H1 (cell line): ENCODE data around the gene RIN1. TPM values are rescaled to one million over a fixed set of nuclear protein-coding genes. Genes with fewer than 3 reads are reported as not detected.

Experiments
- CTCF ChIA-PET: fragments of 300-600 bp; sonication (Branson Sonifier 250); formaldehyde crosslinking; loops from one replicate; lab custom pipeline; 2021; ENCODE audit not compliant: partially characterized antibody; lab: Charles Lee
- POLR2A ChIA-PET: fragments of 300-600 bp; sonication (Branson Sonifier 250); formaldehyde crosslinking; loops from one replicate; lab custom pipeline; 2021; ENCODE audit warnings: inconsistent platforms; ENCODE audit not compliant: partially characterized antibody; lab: Charles Lee
- DNase-seq, 2 experiments: peaks; one replicate each; pipeline versions ENCODE4 v3.0.0 to v3.0.0-alpha.2; 2010 to 2022; ENCODE audit warnings: low spot score in 2 of 2, low read depth in 1 of 2, mixed read lengths in 1 of 2
- FAIRE-seq: peaks from 2 replicates; lab custom pipeline; 2011; peaks lifted over from hg19 to GRCh38; lab: Jason Lieb, UNC
- H2AFZ ChIP-seq: 2 replicates; pipeline ENCODE4 v1.8.1; 2012; ENCODE audit warnings: low read length, inconsistent platforms
- H2AK5ac ChIP-seq: 2 replicates; pipeline ENCODE4 v1.6.1; 2013; ENCODE audit warnings: low read depth, low read length
- H2BK120ac ChIP-seq: replicated peaks from 2 replicates; pipeline ENCODE3; 2013; ENCODE audit warnings: low read depth, low read length, inconsistent platforms
- H2BK12ac ChIP-seq: 2 replicates; pipeline ENCODE4 v1.6.1; 2013; ENCODE audit warnings: low read depth, low read length
- H2BK15ac ChIP-seq: 2 replicates; pipeline ENCODE4 v1.6.1; 2013; ENCODE audit warnings: low read length
- H2BK20ac ChIP-seq: 2 replicates; pipeline ENCODE4 v1.6.1; 2013; ENCODE audit warnings: low read length
- H2BK5ac ChIP-seq: 2 replicates; pipeline ENCODE4 v1.6.1; 2013; ENCODE audit warnings: low read depth, low read length
- H3K14ac ChIP-seq: 2 replicates; pipeline ENCODE4 v1.6.1; 2013; ENCODE audit warnings: inconsistent platforms; ENCODE audit not compliant: insufficient read length
- H3K18ac ChIP-seq: 2 replicates; pipeline ENCODE4 v1.6.1; 2013; ENCODE audit warnings: low read length; ENCODE audit errors: extremely low read depth
- H3K23ac ChIP-seq: 2 replicates; pipeline ENCODE4 v1.6.1; 2013; ENCODE audit warnings: inconsistent platforms; ENCODE audit not compliant: insufficient read length
- H3K23me2 ChIP-seq: 2 replicates; pipeline ENCODE4 v1.6.1; 2013; ENCODE audit warnings: low read depth, low read length
- H3K27ac ChIP-seq: 2 replicates; pipeline ENCODE4 v1.6.1; 2011; ENCODE audit warnings: low read depth, low read length, inconsistent platforms
- H3K27me3 ChIP-seq, 4 experiments: replicated peaks in 1 of 4; 1 replicate in 1 of 4; 2 replicates in 3 of 4; pipeline versions ENCODE4 v1.6.1 to v1.8.1; 2011 to 2013; ENCODE audit warnings: low read length in 3 of 4, mild to moderate bottlenecking in 3 of 4, inconsistent platforms in 2 of 4, mixed read lengths in 2 of 4, moderate library complexity in 1 of 4; ENCODE audit not compliant: control insufficient read depth in 3 of 4, insufficient read depth in 3 of 4; ENCODE audit errors: extremely low read depth in 1 of 4
- H3K36me3 ChIP-seq, 4 experiments: 2 replicates each; pipeline versions ENCODE4 v1.6.1 to v1.8.1; 2011 to 2013; ENCODE audit warnings: mild to moderate bottlenecking in 4 of 4, low read length in 3 of 4, moderate library complexity in 2 of 4, control low read depth in 1 of 4, inconsistent platforms in 1 of 4; ENCODE audit not compliant: insufficient read depth in 4 of 4, control insufficient read depth in 2 of 4
- H3K4ac ChIP-seq: replicated peaks from 2 replicates; pipeline ENCODE3; 2013; ENCODE audit warnings: low read length, low read depth, mixed read lengths, inconsistent platforms; ENCODE audit not compliant: insufficient read length
- H3K4me1 ChIP-seq, 4 experiments: replicated peaks in 1 of 4; 1 replicate in 1 of 4; 2 replicates in 3 of 4; pipeline versions ENCODE4 v1.6.1 to v1.8.1; 2011 to 2013; ENCODE audit warnings: low read length in 3 of 4, inconsistent platforms in 2 of 4, mixed read lengths in 1 of 4; ENCODE audit not compliant: insufficient read depth in 4 of 4, control insufficient read depth in 3 of 4
- H3K4me2 ChIP-seq, 2 experiments: 2 replicates each; pipeline versions ENCODE4 v1.6.1 to v1.8.1; 2011 to 2013; ENCODE audit warnings: low read depth in 2 of 2, low read length in 2 of 2, control low read depth in 1 of 2, inconsistent platforms in 1 of 2, mild to moderate bottlenecking in 1 of 2; ENCODE audit not compliant: insufficient read depth in 1 of 2
- H3K4me3 ChIP-seq, 4 experiments: fragments of 200-600, 300-600 bp in 1 of 4; sonication (generic), shearing (Covaris generic), sonication (Bioruptor Twin) in 1 of 4; 2 replicates each; pipeline versions ENCODE4 v1.5.1 to v1.8.1; 2011 to 2016; ENCODE audit warnings: low read length in 4 of 4, low read depth in 3 of 4, control low read depth in 2 of 4, inconsistent platforms in 2 of 4, mild to moderate bottlenecking in 2 of 4, mixed read lengths in 1 of 4, moderate library complexity in 1 of 4; ENCODE audit not compliant: insufficient read depth in 2 of 4; ENCODE audit errors: extremely low read depth in 1 of 4
- H3K56ac ChIP-seq: replicated peaks from 2 replicates; pipeline ENCODE3; 2013; ENCODE audit warnings: low read depth, mild to moderate bottlenecking, mixed read lengths, low read length, inconsistent platforms; ENCODE audit not compliant: insufficient read length
- H3K79me1 ChIP-seq: 2 replicates; pipeline ENCODE4 v1.6.1; 2013; ENCODE audit warnings: low read depth, low read length, control low read depth
- H3K79me2 ChIP-seq, 2 experiments: 2 replicates each; pipeline versions ENCODE4 v1.6.1 to v1.8.1; 2012 to 2013; ENCODE audit warnings: low read length in 2 of 2, mild to moderate bottlenecking in 2 of 2, inconsistent platforms in 1 of 2; ENCODE audit not compliant: insufficient read depth in 2 of 2, control insufficient read depth in 1 of 2
- H3K9ac ChIP-seq, 4 experiments: replicated peaks in 1 of 4; 1 replicate in 1 of 4; 2 replicates in 3 of 4; pipeline versions ENCODE4 v1.6.1 to v1.8.1; 2011 to 2013; ENCODE audit warnings: low read depth in 3 of 4, low read length in 3 of 4, control low read depth in 2 of 4, mild to moderate bottlenecking in 2 of 4, moderate library complexity in 2 of 4, inconsistent platforms in 1 of 4; ENCODE audit errors: extremely low read depth in 1 of 4
- H3K9me3 ChIP-seq, 2 experiments: 2 replicates each; pipeline versions ENCODE4 v1.6.1 to v1.8.1; 2012 to 2013; ENCODE audit warnings: mild to moderate bottlenecking in 2 of 2, moderate library complexity in 2 of 2, control low read depth in 1 of 2, inconsistent platforms in 1 of 2, low read depth in 1 of 2, low read length in 1 of 2, mixed read lengths in 1 of 2; ENCODE audit not compliant: insufficient read depth in 2 of 2
- H4K20me1 ChIP-seq, 2 experiments: replicated peaks in 1 of 2; 2 replicates each; pipeline versions ENCODE3 to v1.8.1; 2011 to 2013; ENCODE audit warnings: inconsistent platforms in 2 of 2, low read length in 2 of 2, mild to moderate bottlenecking in 1 of 2; ENCODE audit not compliant: insufficient read depth in 2 of 2, control insufficient read depth in 1 of 2
- H4K5ac ChIP-seq: 2 replicates; pipeline ENCODE4 v1.6.1; 2013; ENCODE audit warnings: low read length, low read depth, mixed read lengths, inconsistent platforms; ENCODE audit not compliant: insufficient read length
- H4K8ac ChIP-seq: 2 replicates; pipeline ENCODE4 v1.8.0; 2013; ENCODE audit warnings: mild to moderate bottlenecking, moderate library complexity, low read length, inconsistent platforms; ENCODE audit not compliant: insufficient read depth; ENCODE audit errors: extremely low read depth
- H4K91ac ChIP-seq: replicated peaks from 2 replicates; pipeline ENCODE3; 2013; ENCODE audit warnings: low read length, mixed read lengths, inconsistent platforms; ENCODE audit not compliant: insufficient read length
- BACH1 ChIP-seq: IDR thresholded peaks from 2 replicates; pipeline ENCODE4 v1.6.1; 2012; ENCODE audit warnings: low read length, improper control_type of control experiment
- RBBP5 ChIP-seq: IDR thresholded peaks from 2 replicates; pipeline ENCODE4 v1.7.1; 2012; ENCODE audit warnings: low read depth, mild to moderate bottlenecking, inconsistent platforms, low read length, moderate library complexity, borderline replicate concordance
- RNF2 ChIP-seq: fragments of 200-900, 300-1000 bp; sonication (generic); IDR thresholded peaks from 2 replicates; pipeline ENCODE4 v1.7.1; 2016; ENCODE audit warnings: borderline replicate concordance, low read depth, mild to moderate bottlenecking, antibody characterized with exemption, low read length; ENCODE audit not compliant: poor library complexity, severe bottlenecking; ENCODE audit errors: missing control alignments
- SAP30 ChIP-seq: fragments of 300-600 bp; sonication (generic); IDR thresholded peaks from 2 replicates; pipeline ENCODE4 v1.7.1; 2012; ENCODE audit warnings: low read length, moderate library complexity, mild to moderate bottlenecking, inconsistent platforms; ENCODE audit not compliant: insufficient read depth, insufficient replicate concordance
- SIN3A ChIP-seq, 2 experiments: IDR thresholded peaks in 1 of 2; conservative IDR thresholded peaks in 1 of 2; 2 replicates each; pipeline ENCODE4 v1.6.1; 2011 to 2012; ENCODE audit warnings: low read length in 2 of 2, improper control_type of control experiment in 1 of 2, low read depth in 1 of 2, mild to moderate bottlenecking in 1 of 2
- SIRT6 ChIP-seq: IDR thresholded peaks from one replicate; pipeline ENCODE4 v1.7.1; 2012; ENCODE audit warnings: low read length, inconsistent platforms
- TAF7 ChIP-seq: optimal IDR thresholded peaks from 2 replicates; pipeline ENCODE3; 2011; ENCODE audit warnings: low read depth, mild to moderate bottlenecking, inconsistent platforms, low read length, moderate library complexity, borderline replicate concordance
- WGBS, 2 experiments: shearing (Covaris generic) in 1 of 2; methylation state at CpG; one replicate each; pipeline versions ENCODE4 v1.1.6 to v1.1.7; 2013 to 2015; ENCODE audit warnings: low lambda C conversion rate in 2 of 2, mixed read lengths in 2 of 2, inconsistent platforms in 1 of 2, low coverage in 1 of 2, missing lambda C conversion rate in 1 of 2; ENCODE audit not compliant: insufficient replicate concordance in 2 of 2, insufficient coverage in 1 of 2, insufficient read length in 1 of 2; ENCODE audit errors: extremely low coverage in 1 of 2, missing lambda C conversion rate in 1 of 2; 5-methylcytosine and 5-hydroxymethylcytosine counted together
- polyA plus RNA-seq, 7 experiments: library from polyadenylated mRNA; depleted of rRNA in 3 of 7; stranded (reverse) in 5 of 7; unstranded in 2 of 7; fragments of >200 nt in 5 of 7; fragments of 200-250 nt in 2 of 7; gene quantifications; 1 replicate in 5 of 7; 2 replicates in 1 of 7; 4 replicates in 1 of 7; pipeline versions ENCODE4 v1.2.1 to v1.2.3, GENCODE V29; 2011 to 2013; ENCODE audit warnings: missing spikeins in 2 of 7, mixed read lengths in 2 of 7
- total RNA-seq: library from RNA; stranded (reverse); fragmentation: NEBNext Ultra II Directional; extraction: Animal tissue kit (Norgen Biotek cat#: 25700); gene quantifications from 2 replicates; pipeline ENCODE4 v1.2.1, GENCODE V29; 2021
- TF ChIP-seq, protein P1 (sequence below): IDR thresholded peaks from 2 replicates; pipeline ENCODE4 v1.6.1; 2012; ENCODE audit warnings: inconsistent platforms
- TF ChIP-seq, protein P2 (sequence below): IDR thresholded peaks from 2 replicates; pipeline ENCODE4 v1.6.1; 2011; ENCODE audit warnings: low read depth, mild to moderate bottlenecking, low read length; ENCODE audit not compliant: insufficient read depth

Gene RIN1
- total and polyA plus RNA-seq, 2 of the 8 experiments (the other 6 are each of a cell fraction or from before 2014, with no cell fraction given) = 2.5 to 5.4 TPM

DNA sequence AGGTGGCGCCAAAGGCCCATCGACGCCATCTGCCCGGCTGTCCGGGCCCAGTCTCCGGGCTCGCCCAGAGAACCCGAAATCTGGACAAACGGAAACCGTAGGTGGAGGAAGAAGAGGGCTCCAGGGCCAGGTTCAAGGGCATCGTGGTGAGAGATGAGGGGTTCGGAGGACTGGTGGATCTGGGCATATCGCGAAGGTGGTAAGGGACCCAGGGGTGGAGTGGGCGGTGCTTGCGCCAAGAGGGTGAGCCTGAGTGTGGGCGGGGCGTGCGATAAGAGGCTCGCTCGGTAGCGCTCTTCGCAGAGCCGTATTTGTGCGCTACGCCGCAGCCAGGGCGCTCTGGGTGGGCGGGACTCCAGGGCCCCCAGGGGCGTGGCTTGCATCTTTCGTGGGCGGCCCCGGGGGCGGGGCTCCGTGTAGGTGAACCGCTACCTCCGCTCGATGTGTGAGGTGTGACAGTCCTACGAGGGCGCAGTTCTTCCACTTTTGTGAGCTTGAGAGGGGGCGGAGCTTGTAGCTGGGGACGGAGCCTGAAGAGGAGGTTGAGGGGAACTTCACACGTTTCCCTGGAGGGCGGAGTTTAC is 24.2 kb downstream of the RIN1 start:
- Histone ChIP-seq H3K9ac (peak overlapping the region in 2 of 4 experiments; percentile 42 to 54; a peak in 3 of 7 replicates), H3K27me3 (peaks cover 0 to 3% (median 0%) of the 10 kb centered on the region in 4 experiments; a peak in 2 of 7 replicates), H3K23ac (no peak overlapping the region), H2BK20ac (no peak overlapping the region), H3K79me1 (no peaks in the 10 kb centered on the region), H2BK12ac (peak overlapping the region; percentile 91), H3K23me2 (peaks cover 8% of the 10 kb centered on the region), H3K4me3 (peak overlapping the region; percentile 44 to 79 (median 71)), H4K91ac (peak overlapping the region; percentile 6), H3K14ac (no peak overlapping the region), H3K4me2 (peak overlapping the region; percentile 48 to 77), H4K5ac (peak overlapping the region; percentile 86), H3K79me2 (no peaks in the 10 kb centered on the region), H3K4ac (no peak overlapping the region), H2AK5ac (no peak overlapping the region), H4K8ac (peak overlapping the region; percentile 36; the same call in 1 of the 2 replicates), H3K56ac (no peak overlapping the region), H2AFZ (peak overlapping the region; percentile 86; the same call in 1 of the 2 replicates), H3K18ac (peak overlapping the region; percentile 100), H2BK15ac (no peak overlapping the region), H3K4me1 (peaks cover 3 to 17% (median 8%) of the 10 kb centered on the region in 4 experiments), H3K9me3 (no peaks in the 10 kb centered on the region), H3K36me3 (no peaks in the 10 kb centered on the region), H4K20me1 (no peaks in the 10 kb centered on the region), H3K27ac (peak overlapping the region; percentile 7), H2BK5ac (peak overlapping the region; percentile 90), H2BK120ac (no peak overlapping the region)
- FAIRE-seq = peak; percentile 66
- DNase-seq = peak; percentile 71 to 92
- WGBS, 2 experiments = 1% methylated on average over 43 of the region's 44 CpGs; no CpG with 5 or more reads in 1 of the 2 experiments
- ChIA-PET POLR2A (interaction anchor here (0.8 to 4.1 kb wide), 27 partner anchors 9 to 243 kb away, joined by 3 to 25 read pairs (median 6); partner anchors contain the start of genes BRMS1, RIN1, TMEM151A and YIF1A), CTCF (interaction anchor here (0.6 to 11.7 kb wide), 44 partner anchors 8 to 266 kb away, joined by 3 to 242 read pairs (median 5); partner anchors contain the start of genes B4GAT1, BRMS1, CNIH2 and RAB1B)
- TF ChIP-seq SIRT6 (no peak), BACH1 (peak; percentile 16; the same call in 1 of the 2 replicates), TAF7 (no peak), RNF2 (no peak), SIN3A (conservative IDR thresholded peaks at IDR 0.05 in 1 of 2, IDR thresholded peaks at IDR 0.05 in 1 of 2; ENCODE audit: low read depth in 1 of 2, low read length in 2 of 2) (peak in 1 of 2 experiments; percentile 73; a peak in 1 of 4 replicates), RBBP5 (peak; percentile 37; the same call in 1 of the 2 replicates), SAP30 (no peak)
- TF ChIP-seq, protein P1, sequence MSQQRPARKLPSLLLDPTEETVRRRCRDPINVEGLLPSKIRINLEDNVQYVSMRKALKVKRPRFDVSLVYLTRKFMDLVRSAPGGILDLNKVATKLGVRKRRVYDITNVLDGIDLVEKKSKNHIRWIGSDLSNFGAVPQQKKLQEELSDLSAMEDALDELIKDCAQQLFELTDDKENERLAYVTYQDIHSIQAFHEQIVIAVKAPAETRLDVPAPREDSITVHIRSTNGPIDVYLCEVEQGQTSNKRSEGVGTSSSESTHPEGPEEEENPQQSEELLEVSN = peak; percentile 79
- TF ChIP-seq, protein P2, sequence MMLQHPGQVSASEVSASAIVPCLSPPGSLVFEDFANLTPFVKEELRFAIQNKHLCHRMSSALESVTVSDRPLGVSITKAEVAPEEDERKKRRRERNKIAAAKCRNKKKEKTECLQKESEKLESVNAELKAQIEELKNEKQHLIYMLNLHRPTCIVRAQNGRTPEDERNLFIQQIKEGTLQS = no peak
